ENCODE measurements around the gene TSPAN10. TPM values are rescaled to one million over a fixed set of nuclear protein-coding genes. Genes with fewer than 3 reads are reported as not detected.

TSPAN10 gene
- total and polyA plus RNA-seq, 7 donors = 0.36 to 1.7 (median 0.66) TPM

DNA sequence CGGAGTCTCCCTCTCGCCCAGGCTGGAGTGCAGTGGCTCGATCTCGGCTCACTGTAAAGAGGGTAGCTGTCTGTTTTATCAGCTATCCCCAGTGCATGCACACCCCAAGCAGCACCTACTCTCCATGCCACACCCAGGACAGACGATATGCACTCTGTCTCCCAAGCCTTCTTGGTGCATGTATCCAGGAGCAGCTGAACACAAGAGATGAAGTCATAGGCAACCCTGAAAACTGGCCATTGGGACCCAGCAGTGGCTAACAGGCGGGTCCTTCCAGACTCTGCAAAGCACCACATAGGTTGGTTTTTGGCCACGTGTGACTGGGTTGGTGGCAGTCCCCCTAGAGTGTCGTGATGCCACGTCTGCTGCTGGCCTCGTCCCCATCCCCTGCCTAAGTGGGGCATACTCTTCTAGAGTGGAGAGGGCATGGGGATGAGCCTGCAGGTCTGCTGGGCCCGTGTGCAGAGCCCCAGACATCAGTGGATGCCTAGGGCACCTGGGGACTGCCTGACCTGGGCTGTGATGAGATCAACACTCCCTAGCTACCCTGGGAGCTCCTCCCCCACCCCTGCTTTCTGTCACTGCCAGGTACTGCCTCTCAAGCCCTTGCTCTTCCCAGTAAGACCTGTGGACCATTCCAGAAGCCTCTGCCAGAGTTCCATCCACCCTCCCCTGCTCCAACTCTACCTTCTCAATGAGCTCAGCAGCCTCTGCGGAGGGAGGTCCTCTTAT is 10.0 kb downstream of the TSPAN10 start:
- Histone ChIP-seq H3K36me3 (no peaks in the 10 kb centered on the region), H3K27ac (no peak overlapping the region), H3K27me3 (peaks cover 29 to 53% (median 49%) of the 10 kb centered on the region in 3 donors), H3K9me3 (peaks cover 0 to 6% (median 4%) of the 10 kb centered on the region in 4 donors), H3K4me1 (no peaks in the 10 kb centered on the region), H3K4me3 (no peak overlapping the region)
- 68 to 74% methylated on average over 12 of the region's 12 CpGs for WGBS, 2 donors
- intact Hi-C loops (cut with DNase I) = no loop called here
- DNase-seq = no peak
- TF ChIP-seq EP300 (IDR thresholded peaks at IDR 0.05) = no peak
- TF ChIP-seq, protein P1, sequence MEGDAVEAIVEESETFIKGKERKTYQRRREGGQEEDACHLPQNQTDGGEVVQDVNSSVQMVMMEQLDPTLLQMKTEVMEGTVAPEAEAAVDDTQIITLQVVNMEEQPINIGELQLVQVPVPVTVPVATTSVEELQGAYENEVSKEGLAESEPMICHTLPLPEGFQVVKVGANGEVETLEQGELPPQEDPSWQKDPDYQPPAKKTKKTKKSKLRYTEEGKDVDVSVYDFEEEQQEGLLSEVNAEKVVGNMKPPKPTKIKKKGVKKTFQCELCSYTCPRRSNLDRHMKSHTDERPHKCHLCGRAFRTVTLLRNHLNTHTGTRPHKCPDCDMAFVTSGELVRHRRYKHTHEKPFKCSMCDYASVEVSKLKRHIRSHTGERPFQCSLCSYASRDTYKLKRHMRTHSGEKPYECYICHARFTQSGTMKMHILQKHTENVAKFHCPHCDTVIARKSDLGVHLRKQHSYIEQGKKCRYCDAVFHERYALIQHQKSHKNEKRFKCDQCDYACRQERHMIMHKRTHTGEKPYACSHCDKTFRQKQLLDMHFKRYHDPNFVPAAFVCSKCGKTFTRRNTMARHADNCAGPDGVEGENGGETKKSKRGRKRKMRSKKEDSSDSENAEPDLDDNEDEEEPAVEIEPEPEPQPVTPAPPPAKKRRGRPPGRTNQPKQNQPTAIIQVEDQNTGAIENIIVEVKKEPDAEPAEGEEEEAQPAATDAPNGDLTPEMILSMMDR (IDR thresholded peaks at IDR 0.05) = no peak

DNA sequence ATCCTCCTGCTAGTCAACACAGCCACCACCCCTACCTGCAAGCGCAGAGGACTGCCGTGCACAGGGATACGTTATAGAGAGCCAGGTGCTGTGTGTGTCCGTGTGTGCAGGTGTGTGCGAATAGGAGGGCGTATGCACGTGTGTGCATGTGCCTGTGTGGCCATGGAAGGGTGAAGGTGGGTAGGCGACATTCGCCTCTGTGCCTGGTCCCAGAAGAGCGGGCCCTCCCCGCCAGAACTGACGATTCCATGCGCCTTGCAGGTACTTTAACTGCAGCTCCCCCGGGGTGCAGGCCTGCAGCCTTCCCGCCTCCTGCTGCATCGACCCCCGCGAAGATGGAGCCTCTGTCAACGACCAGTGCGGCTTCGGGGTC is 10.6 kb downstream of the TSPAN10 start:
- TF ChIP-seq, protein P1 (IDR thresholded peaks at IDR 0.05) = no peak
- TF ChIP-seq EP300 (IDR thresholded peaks at IDR 0.05) = no peak
- TF ChIP-seq POLR2AphosphoS5 (IDR thresholded peaks at IDR 0.05) = no peak
- no peak for TF ChIP-seq POLR2A (IDR thresholded peaks at IDR 0.05)
- 38 to 43% methylated on average over 21 of the region's 21 CpGs for WGBS, 2 donors
- Histone ChIP-seq H3K4me1 (no peaks in the 10 kb centered on the region), H3K4me3 (no peak overlapping the region), H3K36me3 (no peaks in the 10 kb centered on the region), H3K9me3 (peaks cover 0 to 6% (median 4%) of the 10 kb centered on the region in 4 donors), H3K27ac (no peak overlapping the region), H3K27me3 (peaks cover 29 to 53% (median 49%) of the 10 kb centered on the region in 3 donors)
- DNase-seq = no peak
- intact Hi-C loops (cut with DNase I) = no loop called here

DNA sequence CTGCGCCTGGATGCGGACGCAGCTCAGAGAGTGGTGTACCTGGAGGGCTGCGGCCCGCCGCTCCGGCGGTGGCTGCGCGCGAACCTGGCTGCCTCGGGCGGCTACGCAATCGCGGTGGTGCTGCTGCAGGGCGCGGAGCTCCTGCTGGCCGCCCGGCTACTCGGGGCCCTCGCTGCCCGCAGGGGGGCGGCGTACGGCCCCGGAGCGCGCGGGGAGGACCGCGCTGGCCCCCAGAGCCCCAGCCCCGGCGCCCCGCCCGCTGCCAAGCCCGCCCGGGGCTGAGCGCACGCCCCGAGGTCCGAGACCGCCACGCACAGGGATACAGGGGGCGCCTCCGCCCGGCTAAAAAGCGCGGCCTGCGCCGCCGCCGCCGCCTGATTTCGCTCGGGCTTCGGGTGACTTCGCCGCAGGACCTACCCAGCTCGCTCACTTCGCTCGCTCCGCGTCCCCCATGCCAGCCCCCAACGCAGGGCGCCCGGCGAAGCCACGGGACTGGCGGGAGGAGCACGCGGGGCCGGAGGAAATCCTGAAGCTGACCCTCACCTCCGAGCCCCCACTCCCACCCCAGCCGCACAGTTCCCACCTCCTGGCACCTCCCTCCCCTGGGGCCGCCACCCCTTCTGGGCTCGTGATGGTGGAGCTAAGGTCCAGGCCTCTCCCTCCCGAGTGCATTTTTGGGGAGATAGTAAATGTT is 11.2 kb downstream of the TSPAN10 start:
- Histone ChIP-seq H3K9me3 (peaks cover 0 to 6% (median 4%) of the 10 kb centered on the region in 4 donors), H3K27me3 (peaks cover 32 to 58% (median 50%) of the 10 kb centered on the region in 3 donors), H3K27ac (no peak overlapping the region), H3K4me1 (no peaks in the 10 kb centered on the region), H3K36me3 (no peaks in the 10 kb centered on the region), H3K4me3 (no peak overlapping the region)
- 18 to 41% methylated on average over 78 of the region's 78 CpGs for WGBS, 2 donors
- TF ChIP-seq POLR2A (IDR thresholded peaks at IDR 0.05) (no peak), EP300 (IDR thresholded peaks at IDR 0.05) (no peak), POLR2AphosphoS5 (IDR thresholded peaks at IDR 0.05) (no peak)
- TF ChIP-seq, protein P1 (IDR thresholded peaks at IDR 0.05) = no peak
- intact Hi-C loops (cut with DNase I) = no loop called here
- no peak for DNase-seq

DNA sequence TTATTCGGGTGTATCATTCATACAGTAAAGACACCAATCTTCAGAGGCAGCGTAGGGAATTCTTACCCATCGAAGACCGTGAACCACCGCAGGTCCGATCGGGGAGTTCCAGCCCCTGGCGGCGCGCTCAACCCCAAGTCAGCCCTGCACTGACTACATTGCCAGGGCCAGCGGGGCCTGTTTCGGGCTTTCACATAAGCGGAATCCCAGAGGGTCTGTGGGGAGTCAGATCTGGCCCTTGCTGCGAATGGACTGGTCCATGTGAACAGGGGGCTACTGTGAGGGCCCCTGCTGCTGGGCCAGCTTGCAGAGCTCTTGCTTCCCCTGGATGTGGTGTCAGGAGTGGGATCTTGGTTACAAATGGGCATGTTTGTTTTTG is 11.7 kb downstream of the TSPAN10 start:
- Histone ChIP-seq H3K4me3 (no peak overlapping the region), H3K9me3 (peaks cover 0 to 6% (median 4%) of the 10 kb centered on the region in 4 donors), H3K4me1 (no peaks in the 10 kb centered on the region), H3K27me3 (peaks cover 34 to 63% (median 52%) of the 10 kb centered on the region in 3 donors), H3K36me3 (no peaks in the 10 kb centered on the region), H3K27ac (no peak overlapping the region)
- no peak for TF ChIP-seq POLR2AphosphoS5 (IDR thresholded peaks at IDR 0.05)
- TF ChIP-seq POLR2A (IDR thresholded peaks at IDR 0.05) = no peak
- TF ChIP-seq EP300 (IDR thresholded peaks at IDR 0.05) = no peak
- TF ChIP-seq, protein P1 (IDR thresholded peaks at IDR 0.05) = no peak
- intact Hi-C loops (cut with DNase I) = no loop called here
- DNase-seq = no peak
- 68 to 78% methylated on average over 14 of the region's 14 CpGs for WGBS, 2 donors

Data from sigmoid colon (tissue), 7 donors.